Retinal pigment epithelial cell (primary cell): Measurements from ENCODE around the gene PPFIA2.

ENCODE experiments used
- DNase-seq: peaks from one replicate; pipeline ENCODE4 v3.0.0-alpha.2; 2010; ENCODE audit warnings: low read depth
- H3K4me3 ChIP-seq: 2 replicates; pipeline ENCODE4 v1.5.1; 2011; ENCODE audit warnings: mild to moderate bottlenecking, low read length, control low read depth, moderate library complexity
- TF ChIP-seq, protein P1 (sequence below): conservative IDR thresholded peaks from 2 replicates; pipeline ENCODE4 v1.5.1; 2011; ENCODE audit warnings: low read depth, low read length, control low read depth, inconsistent platforms

The PPFIA2 gene

DNA sequence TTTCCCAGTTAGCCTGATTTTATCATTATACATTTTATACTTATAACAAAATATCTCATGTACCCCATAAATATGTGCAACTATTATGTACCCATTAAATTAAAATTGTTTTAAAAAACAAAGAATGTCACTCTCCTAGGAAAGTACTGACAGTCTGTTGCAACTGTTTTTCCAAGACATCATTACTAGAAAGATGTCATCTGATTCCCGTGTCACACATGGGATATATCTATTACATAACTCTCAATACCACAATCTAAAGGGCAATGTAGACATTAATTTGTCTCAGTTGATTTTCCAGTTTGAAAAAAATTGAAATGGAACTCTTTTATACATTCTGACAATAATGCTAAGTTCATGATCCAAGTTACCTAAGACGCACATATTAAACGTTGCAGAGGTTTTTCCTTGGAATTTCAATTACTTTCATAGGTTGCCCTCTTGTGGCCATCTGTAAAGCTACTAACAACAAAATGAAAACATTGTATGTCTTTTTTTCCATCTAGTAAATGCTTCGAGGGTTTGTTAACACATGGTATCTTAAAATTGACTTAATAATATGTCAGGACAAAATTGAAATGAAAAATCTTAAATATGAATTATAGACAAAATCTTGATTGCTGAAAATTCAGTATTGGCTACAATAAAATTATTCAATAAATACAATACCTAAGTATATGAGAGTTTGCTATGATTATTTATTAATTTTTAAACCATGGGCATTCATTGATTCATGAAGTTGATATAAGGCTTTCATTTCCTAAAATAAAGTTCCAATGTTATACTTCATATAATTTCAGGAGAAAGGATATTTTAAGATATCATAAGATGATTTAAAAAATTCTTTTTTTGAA is 131.6 kb downstream of the PPFIA2 start:
- no peak overlapping the region for H3K4me3 ChIP-seq
- TF ChIP-seq, protein P1, sequence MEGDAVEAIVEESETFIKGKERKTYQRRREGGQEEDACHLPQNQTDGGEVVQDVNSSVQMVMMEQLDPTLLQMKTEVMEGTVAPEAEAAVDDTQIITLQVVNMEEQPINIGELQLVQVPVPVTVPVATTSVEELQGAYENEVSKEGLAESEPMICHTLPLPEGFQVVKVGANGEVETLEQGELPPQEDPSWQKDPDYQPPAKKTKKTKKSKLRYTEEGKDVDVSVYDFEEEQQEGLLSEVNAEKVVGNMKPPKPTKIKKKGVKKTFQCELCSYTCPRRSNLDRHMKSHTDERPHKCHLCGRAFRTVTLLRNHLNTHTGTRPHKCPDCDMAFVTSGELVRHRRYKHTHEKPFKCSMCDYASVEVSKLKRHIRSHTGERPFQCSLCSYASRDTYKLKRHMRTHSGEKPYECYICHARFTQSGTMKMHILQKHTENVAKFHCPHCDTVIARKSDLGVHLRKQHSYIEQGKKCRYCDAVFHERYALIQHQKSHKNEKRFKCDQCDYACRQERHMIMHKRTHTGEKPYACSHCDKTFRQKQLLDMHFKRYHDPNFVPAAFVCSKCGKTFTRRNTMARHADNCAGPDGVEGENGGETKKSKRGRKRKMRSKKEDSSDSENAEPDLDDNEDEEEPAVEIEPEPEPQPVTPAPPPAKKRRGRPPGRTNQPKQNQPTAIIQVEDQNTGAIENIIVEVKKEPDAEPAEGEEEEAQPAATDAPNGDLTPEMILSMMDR = peak; percentile 62
- DNase-seq = peak; percentile 13

DNA sequence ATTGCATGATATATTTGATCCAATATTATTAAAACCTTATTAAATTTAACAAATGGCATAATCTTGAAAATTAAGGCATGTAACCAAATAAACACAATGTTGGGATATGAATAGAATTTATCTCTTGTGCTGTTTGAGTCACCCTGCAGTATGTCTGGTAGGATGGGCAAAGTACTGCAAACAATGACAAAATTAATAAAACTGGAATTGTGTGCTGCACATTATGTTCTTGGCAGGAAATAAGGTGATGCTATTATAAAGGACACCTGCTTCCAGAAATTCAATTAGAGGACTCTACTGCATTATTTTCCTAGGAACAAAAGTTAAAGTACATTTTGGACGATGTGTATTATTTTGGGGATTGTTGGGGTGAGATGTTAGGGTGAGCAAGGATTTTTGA is 132.7 kb downstream of the PPFIA2 start:
- no peak for DNase-seq
- TF ChIP-seq, protein P1 = no peak
- H3K4me3 ChIP-seq = no peak overlapping the region

DNA sequence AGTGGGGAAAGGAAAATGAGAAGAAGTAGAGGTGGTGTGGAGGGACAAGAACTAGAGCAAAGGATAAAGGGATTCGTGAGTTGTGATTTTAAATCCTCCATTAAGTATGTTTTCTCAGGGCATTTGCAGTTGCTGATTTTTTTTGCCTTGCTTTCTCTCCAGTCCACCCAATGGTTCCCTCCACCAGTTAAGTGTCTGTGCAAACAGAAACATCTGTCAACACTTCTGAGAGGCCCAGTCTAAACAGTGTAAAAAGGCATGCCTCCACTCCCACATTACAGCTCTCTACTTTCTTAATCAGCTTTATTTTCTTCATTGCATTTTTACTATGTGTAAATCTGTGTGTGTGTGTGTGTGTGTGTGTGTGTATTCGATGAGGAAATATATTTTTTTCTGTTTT is 141.2 kb downstream of the PPFIA2 start:
- TF ChIP-seq, protein P1 = no peak
- DNase-seq = no peak
- no peak overlapping the region for H3K4me3 ChIP-seq

DNA sequence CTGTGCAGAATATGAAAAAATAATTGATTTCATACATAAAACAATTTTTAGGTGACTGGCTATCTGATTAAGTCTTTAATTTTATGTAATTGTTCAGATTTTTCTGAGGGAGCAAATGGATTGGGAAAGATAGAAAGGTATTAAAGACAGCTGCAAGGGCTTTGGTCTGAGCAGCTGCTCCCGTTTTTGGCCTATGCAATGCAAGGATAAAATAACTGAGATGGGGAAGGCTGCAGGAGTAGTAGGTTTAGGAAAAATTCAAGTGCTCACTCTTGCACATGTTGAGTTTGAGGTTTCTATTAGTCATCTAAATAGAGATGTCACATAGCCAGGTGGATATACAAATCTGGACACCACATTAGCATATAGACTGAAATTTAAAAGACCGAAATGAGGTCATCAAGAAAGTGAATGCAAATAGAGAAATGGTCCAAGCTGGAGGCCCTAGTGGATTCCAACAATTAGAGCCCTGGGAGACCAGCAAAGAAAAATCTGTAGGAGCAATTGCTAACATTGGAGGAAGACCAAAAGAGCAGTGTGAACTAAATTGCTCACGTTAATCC is 144.0 kb downstream of the PPFIA2 start:
- TF ChIP-seq, protein P1 = no peak
- no peak for DNase-seq
- no peak overlapping the region for H3K4me3 ChIP-seq

DNA sequence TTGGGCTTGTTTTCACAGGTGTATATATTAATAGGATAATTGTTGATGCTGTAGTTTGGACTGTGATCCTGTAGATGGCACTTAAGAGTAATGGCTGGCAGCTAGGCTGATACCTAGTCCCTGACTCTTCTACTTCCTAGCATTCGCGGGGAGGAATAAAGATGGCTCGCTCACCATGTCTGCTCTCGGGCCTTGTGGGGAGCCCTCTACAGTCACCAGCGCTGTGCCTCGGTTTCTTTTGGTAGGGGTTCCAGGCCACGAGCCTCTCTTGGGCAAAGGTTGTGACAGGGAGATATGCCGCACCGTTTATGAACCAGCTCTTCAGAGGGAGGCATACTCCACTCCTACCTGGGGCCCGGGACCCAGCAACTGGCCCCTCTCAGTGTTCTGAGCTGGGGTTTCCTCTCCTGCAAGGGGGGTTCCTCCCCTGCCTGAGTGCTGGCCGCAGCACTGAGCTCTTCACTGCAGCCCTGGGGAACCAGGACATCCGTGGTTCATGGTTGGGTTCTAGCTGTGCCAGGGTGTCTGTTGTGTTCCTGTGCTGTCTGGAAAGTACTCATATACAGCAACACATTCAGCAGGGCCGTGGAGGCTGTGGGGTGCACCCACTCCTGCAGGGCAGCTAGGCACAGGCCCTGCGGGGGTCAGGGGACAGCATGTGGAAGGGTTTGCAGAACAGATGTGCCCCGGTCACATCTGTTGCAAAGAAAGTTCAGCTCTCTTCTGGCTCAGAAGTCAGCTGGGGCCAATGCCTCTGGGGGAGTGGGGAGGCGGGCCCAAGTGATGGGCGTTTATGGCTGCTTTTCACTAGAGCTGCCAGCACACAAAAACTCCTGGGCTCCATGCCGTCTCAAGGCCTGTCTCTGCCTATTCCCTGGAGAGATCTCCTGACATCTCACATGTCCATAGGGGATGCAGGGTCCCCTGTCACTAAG is 147.9 kb downstream of the PPFIA2 start:
- TF ChIP-seq, protein P1 = peak; percentile 55
- no peak overlapping the region for H3K4me3 ChIP-seq
- no peak for DNase-seq

DNA sequence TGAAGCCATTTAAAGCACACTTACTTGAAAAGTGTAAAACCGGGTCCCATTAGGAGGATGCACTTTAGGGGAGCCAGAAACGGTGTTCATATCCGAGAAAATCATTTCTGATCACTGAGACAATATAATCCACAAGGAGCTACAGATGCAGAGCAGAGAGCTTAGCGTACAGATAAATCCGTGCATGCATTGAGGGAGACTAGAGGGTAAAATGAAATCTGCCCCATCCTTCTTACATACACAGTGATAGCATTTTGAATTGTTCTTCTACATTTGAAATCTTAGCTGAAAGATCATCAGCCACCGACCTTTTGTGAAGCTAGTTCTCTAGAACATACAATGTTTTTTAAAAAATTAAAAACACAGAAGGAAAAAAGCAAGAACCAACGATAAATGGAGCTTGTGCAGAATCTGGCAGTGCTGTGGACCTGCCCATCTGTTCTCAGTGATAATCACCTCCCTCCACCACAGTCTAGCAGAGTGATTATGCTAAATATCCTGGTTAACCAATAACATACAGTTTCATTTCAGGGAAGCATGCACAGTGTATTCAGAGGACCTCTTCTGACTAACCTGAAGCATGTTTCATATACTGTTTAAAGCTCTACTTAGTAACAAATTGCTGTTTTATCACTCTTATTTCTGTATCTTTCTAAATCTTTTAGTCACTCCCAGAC is 161.1 kb downstream of the PPFIA2 start:
- H3K4me3 ChIP-seq = no peak overlapping the region
- TF ChIP-seq, protein P1 = no peak
- DNase-seq = no peak
